WTC11 (cell line): ENCODE measurements around the gene PDZRN3.

Experiments
- ATF1 ChIP-seq: sonication (generic); formaldehyde crosslinking; IDR thresholded peaks from 2 replicates; pipeline ENCODE4 v1.8.1; 2023; ENCODE audit warnings: mild to moderate bottlenecking, moderate library complexity, missing genetic modification reagents
- CBFB ChIP-seq: sonication (generic); formaldehyde crosslinking; IDR thresholded peaks from 2 replicates; pipeline ENCODE4 v1.8.1; 2022; ENCODE audit warnings: mild to moderate bottlenecking, low read depth, missing genetic modification reagents
- CTCF ChIP-seq: fragments of 200-600 bp; IDR thresholded peaks from 2 replicates; pipeline ENCODE4 v1.8.0; 2022; ENCODE audit warnings: antibody characterized with exemption
- E2F1 ChIP-seq: sonication (generic); formaldehyde crosslinking; IDR thresholded peaks from 2 replicates; pipeline ENCODE4 v1.8.0; 2022; ENCODE audit warnings: mild to moderate bottlenecking, missing genetic modification reagents
- ESRRA ChIP-seq: sonication (generic); formaldehyde crosslinking; IDR thresholded peaks from 2 replicates; pipeline ENCODE4 v1.8.1; 2022; ENCODE audit warnings: mild to moderate bottlenecking, missing genetic modification reagents, borderline replicate concordance
- FOXJ3 ChIP-seq: sonication (generic); formaldehyde crosslinking; IDR thresholded peaks from 2 replicates; pipeline ENCODE4 v1.9.0; 2021; ENCODE audit warnings: missing genetic modification reagents, mild to moderate bottlenecking, borderline replicate concordance
- MAX ChIP-seq: sonication (generic); formaldehyde crosslinking; IDR thresholded peaks from 2 replicates; pipeline ENCODE4 v1.8.0; 2022; ENCODE audit warnings: mild to moderate bottlenecking, missing genetic modification reagents
- NR1H2 ChIP-seq: sonication (generic); formaldehyde crosslinking; IDR thresholded peaks from 2 replicates; pipeline ENCODE4 v1.9.0; 2021; ENCODE audit warnings: mild to moderate bottlenecking, moderate library complexity, missing genetic modification reagents
- PREB ChIP-seq: sonication (generic); formaldehyde crosslinking; IDR thresholded peaks from 2 replicates; pipeline ENCODE4 v1.8.1; 2022; ENCODE audit warnings: mild to moderate bottlenecking, missing genetic modification reagents, moderate library complexity, borderline replicate concordance

GRCh38 chr3:73363093-73363492 is 261.6 kb downstream of the PDZRN3 start:
- TF ChIP-seq FOXJ3 (CRISPR knock-in tag), result no peak
- TF ChIP-seq CTCF, result no peak
- no peak for TF ChIP-seq E2F1 (CRISPR knock-in tag)
- no peak for TF ChIP-seq CBFB (CRISPR knock-in tag)
- TF ChIP-seq NR1H2 (CRISPR knock-in tag), result no peak
- no peak for TF ChIP-seq ESRRA (CRISPR knock-in tag)
- no peak for TF ChIP-seq MAX (CRISPR knock-in tag)
- TF ChIP-seq PREB (CRISPR knock-in tag), result no peak
- no peak for TF ChIP-seq ATF1 (CRISPR knock-in tag)
